B cell (primary cell): ENCODE results near the gene CRYGD. TPM values are rescaled to one million over a fixed set of nuclear protein-coding genes. Genes with fewer than 3 reads are reported as not detected.

ENCODE experiments used
- ATAC-seq: fragments of 200-7000 bp; cut with Tn5 transposase; one replicate; pipeline ENCODE4 v1.10.0; 2021; ENCODE audit warnings: low read depth, mild to moderate bottlenecking, moderate number of reproducible peaks, moderate library complexity
- CTCF ChIA-PET: fragments of 350-600 bp; sonication (Branson Sonifier 250); formaldehyde crosslinking; loops from one replicate; lab custom pipeline; 2021; ENCODE audit warnings: antibody characterized with exemption, inconsistent platforms; lab: Charles Lee
- POLR2A ChIA-PET: fragments of 350-600 bp; sonication (Branson Sonifier 250); formaldehyde crosslinking; loops from one replicate; lab custom pipeline; 2021; ENCODE audit warnings: antibody characterized with exemption; lab: Charles Lee
- DNase-seq: peaks from one replicate; pipeline ENCODE4 v3.0.0; 2013
- H2AFZ ChIP-seq: 2 replicates; pipeline ENCODE4 v1.6.1; 2012; ENCODE audit warnings: mild to moderate bottlenecking, low read depth, low read length; ENCODE audit not compliant: insufficient read depth, poor library complexity, severe bottlenecking
- H3K27ac ChIP-seq, 2 donors: 1 replicate in 1 of 2; 2 replicates in 1 of 2; pipeline ENCODE4 v1.5.1; 2012 to 2013; ENCODE audit warnings: low read length in 2 of 2, mild to moderate bottlenecking in 2 of 2, moderate library complexity in 1 of 2
- H3K27me3 ChIP-seq, 4 experiments: fragments of 200-600 bp in 1 of 4; sonication (generic) in 1 of 4; replicated peaks in 1 of 4; 1 replicate in 2 of 4; 2 replicates in 2 of 4; pipeline versions ENCODE4 v1.6.1 to v1.7.0; 2013 to 2016; ENCODE audit warnings: low read length in 3 of 4, mild to moderate bottlenecking in 2 of 4, mixed read lengths in 1 of 4, moderate library complexity in 1 of 4; ENCODE audit not compliant: insufficient read depth in 4 of 4, control insufficient read depth in 3 of 4; ENCODE audit errors: control extremely low read depth in 1 of 4
- H3K36me3 ChIP-seq, 2 experiments: replicated peaks in 1 of 2; 1 replicate in 1 of 2; 2 replicates in 1 of 2; pipeline versions ENCODE4 v1.6.1 to v1.7.1; 2013; ENCODE audit warnings: low read length in 1 of 2; ENCODE audit not compliant: insufficient read depth in 2 of 2, control insufficient read depth in 1 of 2; ENCODE audit errors: control extremely low read depth in 1 of 2, extremely low read depth in 1 of 2
- H3K4me1 ChIP-seq, 2 donors: fragments of 200-600 bp in 1 of 2; sonication (generic) in 1 of 2; 1 replicate in 1 of 2; 2 replicates in 1 of 2; pipeline versions ENCODE4 v1.5.1 to v1.6.1; 2013 to 2017; ENCODE audit warnings: low read length in 2 of 2; ENCODE audit not compliant: control insufficient read depth in 2 of 2, insufficient read depth in 2 of 2
- H3K4me2 ChIP-seq: replicated peaks from 2 replicates; pipeline ENCODE3; 2012; ENCODE audit warnings: mild to moderate bottlenecking, low read depth, low read length; ENCODE audit not compliant: poor library complexity, severe bottlenecking
- H3K4me3 ChIP-seq, 5 experiments: fragments of 200-600 bp in 1 of 5; sonication (generic) in 1 of 5; 1 replicate in 3 of 5; 2 replicates in 2 of 5; pipeline versions ENCODE4 v1.5.1 to v1.7.0; 2011 to 2016; ENCODE audit warnings: low read length in 4 of 5, mild to moderate bottlenecking in 4 of 5, low read depth in 2 of 5, control low read depth in 1 of 5, moderate library complexity in 1 of 5; ENCODE audit not compliant: insufficient read depth in 1 of 5; ENCODE audit errors: control extremely low read depth in 1 of 5, extremely low read depth in 1 of 5
- H3K79me2 ChIP-seq: fragments of 200-600 bp; sonication (generic); one replicate; pipeline ENCODE4 v1.6.0; 2016; ENCODE audit warnings: low read length; ENCODE audit not compliant: control insufficient read depth, insufficient read depth
- H3K9ac ChIP-seq: fragments of 200-600 bp; sonication (generic); 2 replicates; pipeline ENCODE4 v1.6.1; 2017; ENCODE audit warnings: mild to moderate bottlenecking, low read length, moderate library complexity
- H3K9me3 ChIP-seq, 3 donors: one replicate each; pipeline versions ENCODE4 v1.6.1 to v1.7.1; 2013; ENCODE audit warnings: low read length in 2 of 3; ENCODE audit not compliant: control insufficient read depth in 2 of 3, insufficient read depth in 1 of 3; ENCODE audit errors: control extremely low read depth in 1 of 3
- H4K20me1 ChIP-seq: 2 replicates; pipeline ENCODE4 v1.6.0; 2012; ENCODE audit warnings: mild to moderate bottlenecking, low read length; ENCODE audit not compliant: insufficient read depth, control insufficient read depth, poor library complexity, severe bottlenecking
- H3K27ac Mint-ChIP-seq: one replicate; pipeline ENCODE4 v1.8.0; 2021; ENCODE audit warnings: mixed read lengths
- H3K27me3 Mint-ChIP-seq: one replicate; pipeline ENCODE4 v1.8.0; 2021; ENCODE audit warnings: mixed read lengths
- H3K4me1 Mint-ChIP-seq: one replicate; pipeline ENCODE4 v1.8.0; 2021; ENCODE audit warnings: mixed read lengths
- H3K4me3 Mint-ChIP-seq: one replicate; pipeline ENCODE4 v1.8.0; 2021; ENCODE audit warnings: mixed read lengths
- H3K9me3 Mint-ChIP-seq: one replicate; pipeline ENCODE4 v1.8.0; 2022; ENCODE audit warnings: mixed read lengths; ENCODE audit not compliant: insufficient read depth
- CTCF ChIP-seq: fragments of 200-600 bp; IDR thresholded peaks from one replicate; pipeline ENCODE4 v1.8.0; 2022; ENCODE audit warnings: antibody characterized with exemption, mild to moderate bottlenecking
- EZH2 ChIP-seq: IDR thresholded peaks from 2 replicates; pipeline ENCODE4 v1.6.1; 2012; ENCODE audit warnings: borderline replicate concordance, low read depth, mild to moderate bottlenecking, moderate library complexity, low read length; ENCODE audit not compliant: insufficient read depth, poor library complexity, severe bottlenecking
- WGBS: methylation state at CpG from one replicate; pipeline ENCODE4 v1.1.5; 2013; ENCODE audit warnings: missing lambda C conversion rate; ENCODE audit not compliant: insufficient coverage; 5-methylcytosine and 5-hydroxymethylcytosine counted together
- intact Hi-C: fragments of 100-400 bp; cut with micrococcal nuclease; formaldehyde crosslinking; loops from one replicate; pipeline ENCODE4 v1.10.0; 2022
- polyA plus RNA-seq: library from polyadenylated mRNA; depleted of rRNA; stranded (reverse); fragments of >200 nt; gene quantifications from 2 replicates; pipeline ENCODE4 v1.2.3, GENCODE V29; 2012
- total RNA-seq, 2 donors: library from RNA; stranded (reverse); fragments of 120-200 nt in 1 of 2; gene quantifications; 1 replicate in 1 of 2; 2 replicates in 1 of 2; pipeline versions ENCODE4 v1.2.3 to v1.2.4, GENCODE V29; 2013 to 2022

CRYGD gene
- total and polyA plus RNA-seq, 2 donors (not counting 1 experiment from before 2014, with no cell fraction given) = not detected

- no peak overlapping the region for H3K4me2 ChIP-seq
- WGBS = no CpG with 5 or more reads among the region's 2 CpGs
- Mint-ChIP-seq H3K4me1 (no peaks in the 10 kb centered on the region), H3K27me3 (peaks cover 14% of the 10 kb centered on the region), H3K9me3 (peaks cover 6% of the 10 kb centered on the region), H3K4me3 (no peak overlapping the region), H3K27ac (no peak overlapping the region)
- no peak overlapping the region for H3K4me3 ChIP-seq
- no peaks in the 10 kb centered on the region for H3K27me3 ChIP-seq
- no peak overlapping the region for H3K27ac ChIP-seq
- no peaks in the 10 kb centered on the region for H3K9me3 ChIP-seq
- ChIA-PET CTCF (interaction anchor here (0.6 to 1.6 kb wide), 2 partner anchors 24 to 27 kb away, joined by 3 to 4 read pairs; no protein-coding TSS in a partner anchor), POLR2A (no interaction called here)
- H4K20me1 ChIP-seq = no peaks in the 10 kb centered on the region
- H3K36me3 ChIP-seq = no peaks in the 10 kb centered on the region
- TF ChIP-seq EZH2 (no peak), CTCF (no peak)
- no peak for ATAC-seq
- no peak overlapping the region for H3K9ac ChIP-seq
- DNase-seq = no peak
- intact Hi-C loops = no loop called here
- no peaks in the 10 kb centered on the region for H3K79me2 ChIP-seq
- no peak overlapping the region for H2AFZ ChIP-seq
- H3K4me1 ChIP-seq = no peaks in the 10 kb centered on the region
These were observed 24.5 kb upstream of the CRYGD start for GRCh38 chr2:208148803-208149202.

- CTCF ChIA-PET = no interaction called here
- TF ChIP-seq CTCF (no peak), EZH2 (no peak)
These were observed 23.4 kb upstream of the CRYGD start for GRCh38 chr2:208147759-208148158.

More at GRCh38 chr2:208147759-208148158, 23.4 kb upstream of the CRYGD start:
- no peaks in the 10 kb centered on the region for H3K36me3 ChIP-seq
- no peak overlapping the region for H2AFZ ChIP-seq
- no peak overlapping the region for H3K4me3 ChIP-seq
- DNase-seq (no peak), ATAC-seq (no peak)
- Mint-ChIP-seq H3K4me3 (no peak overlapping the region), H3K4me1 (no peaks in the 10 kb centered on the region), H3K27ac (no peak overlapping the region), H3K9me3 (peaks cover 6% of the 10 kb centered on the region), H3K27me3 (peaks cover 14% of the 10 kb centered on the region)
- H3K9ac ChIP-seq = no peak overlapping the region
- H3K27me3 ChIP-seq = no peaks in the 10 kb centered on the region
- POLR2A ChIA-PET = no interaction called here
- 96% methylated on average over 3 of the region's 3 CpGs for WGBS
- H3K79me2 ChIP-seq = no peaks in the 10 kb centered on the region
- H4K20me1 ChIP-seq = no peaks in the 10 kb centered on the region
- H3K9me3 ChIP-seq = no peaks in the 10 kb centered on the region
- no peaks in the 10 kb centered on the region for H3K4me1 ChIP-seq
- H3K4me2 ChIP-seq = no peak overlapping the region
- H3K27ac ChIP-seq = no peak overlapping the region
- intact Hi-C loops = no loop called here
